Cortex of kidney (tissue), 1 donor: ENCODE data around the gene CTNNAL1.

Experiments
- DNase-seq: peaks from one replicate; lab custom pipeline; 2025; lab: John Stamatoyannopoulos, UW

The CTNNAL1 gene

DNA sequence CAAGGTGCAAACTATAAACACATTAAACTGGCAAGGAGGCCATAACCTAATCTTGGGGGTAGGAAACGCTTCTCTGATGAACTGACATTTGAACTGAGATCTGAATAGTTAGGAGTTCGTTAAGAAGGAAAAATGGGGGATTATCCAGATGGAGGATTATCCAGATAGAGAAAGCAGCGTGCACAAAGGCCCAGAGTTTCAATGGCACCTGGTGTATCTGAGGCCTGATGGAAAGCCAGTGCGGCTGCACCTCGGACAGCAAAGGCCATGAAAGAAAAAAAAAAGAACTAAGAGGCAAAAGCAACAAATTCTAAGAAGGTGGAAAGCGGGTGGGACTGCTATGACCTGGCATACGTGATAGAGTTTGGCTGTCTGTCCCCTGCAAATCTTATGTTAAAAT, 13.0 kb upstream of the CTNNAL1 start:
- no peak for DNase-seq

DNA sequence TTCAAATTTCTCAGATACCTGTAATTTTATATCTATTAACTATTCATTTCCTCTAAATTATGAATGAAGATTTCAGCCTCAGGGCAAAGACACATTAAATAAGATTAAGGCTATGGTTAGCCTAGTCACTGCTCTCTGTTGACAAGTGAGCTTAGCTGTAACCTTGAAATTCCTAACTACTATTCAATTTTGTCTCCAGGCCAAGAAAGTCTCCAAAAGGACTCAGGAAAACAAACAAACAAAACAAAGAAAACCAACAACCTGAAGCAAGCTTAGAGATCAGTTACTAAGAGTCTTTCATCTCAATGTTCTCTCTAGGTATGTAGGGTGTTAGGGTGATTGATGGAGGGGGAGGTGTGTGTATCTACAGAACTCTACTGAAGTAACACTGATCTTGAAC, 9.6 kb upstream of the CTNNAL1 start:
- no peak for DNase-seq

DNA sequence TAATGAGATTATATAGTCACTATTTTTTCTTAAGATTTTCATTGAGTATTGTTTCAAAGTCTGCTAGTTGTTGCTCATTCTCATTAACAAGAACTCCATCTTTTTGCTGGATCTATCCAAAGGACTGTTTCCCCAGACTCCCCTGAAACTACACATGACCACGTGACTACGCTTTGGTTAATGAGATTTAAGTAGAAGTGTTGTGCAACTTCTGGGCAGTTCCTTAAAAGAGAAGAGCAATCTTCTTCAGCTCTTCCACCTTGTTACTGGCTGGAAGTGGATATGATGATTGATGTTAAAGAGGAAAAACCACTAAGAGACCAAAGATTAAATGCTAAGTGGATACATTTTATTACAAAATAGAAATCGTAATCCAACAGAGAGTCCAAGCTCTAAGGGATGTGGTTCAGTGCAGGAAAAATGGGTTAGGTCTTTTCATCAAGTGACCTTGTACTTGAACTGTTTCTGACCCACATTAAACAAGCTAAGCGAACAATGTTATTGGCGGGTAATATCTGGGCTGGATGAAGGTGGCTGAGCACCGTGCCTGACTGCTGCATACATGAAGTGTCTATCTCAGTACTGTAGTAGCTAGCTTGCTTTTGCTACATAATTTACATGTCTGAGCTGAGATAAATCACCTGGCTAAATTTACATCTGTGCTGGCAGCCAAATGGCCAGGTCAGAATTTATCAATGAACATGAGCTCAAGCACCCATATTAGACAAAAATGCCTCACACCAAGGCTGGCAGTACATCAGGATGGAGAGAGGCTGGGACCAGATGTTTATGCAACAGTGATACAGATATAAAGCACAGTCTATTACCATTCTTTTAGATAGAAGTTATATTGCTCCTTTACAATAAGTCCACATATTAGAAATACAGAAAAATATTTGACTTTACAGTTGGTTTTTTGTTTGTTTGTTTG, 7.5 kb upstream of the CTNNAL1 start:
- no peak for DNase-seq

DNA sequence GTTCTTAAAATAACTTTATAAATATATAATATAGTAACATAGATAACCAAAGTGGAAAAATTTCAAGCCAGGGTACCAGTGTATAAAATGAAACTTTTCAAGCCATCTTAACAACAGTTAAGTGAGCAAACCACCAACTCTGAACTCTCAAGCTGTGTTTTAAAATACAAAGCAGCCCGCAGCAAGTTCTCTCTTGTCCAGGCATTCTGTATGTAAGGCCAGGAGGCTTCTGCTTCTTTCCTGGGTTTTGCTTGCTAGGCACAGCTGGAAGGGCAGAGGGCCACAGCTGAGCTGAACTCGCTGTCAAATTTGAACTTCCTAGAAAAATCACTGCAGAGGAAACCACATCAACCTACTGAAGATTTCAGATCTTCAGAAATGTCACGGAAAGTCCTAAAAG, 6.8 kb upstream of the CTNNAL1 start:
- DNase-seq, result no peak

DNA sequence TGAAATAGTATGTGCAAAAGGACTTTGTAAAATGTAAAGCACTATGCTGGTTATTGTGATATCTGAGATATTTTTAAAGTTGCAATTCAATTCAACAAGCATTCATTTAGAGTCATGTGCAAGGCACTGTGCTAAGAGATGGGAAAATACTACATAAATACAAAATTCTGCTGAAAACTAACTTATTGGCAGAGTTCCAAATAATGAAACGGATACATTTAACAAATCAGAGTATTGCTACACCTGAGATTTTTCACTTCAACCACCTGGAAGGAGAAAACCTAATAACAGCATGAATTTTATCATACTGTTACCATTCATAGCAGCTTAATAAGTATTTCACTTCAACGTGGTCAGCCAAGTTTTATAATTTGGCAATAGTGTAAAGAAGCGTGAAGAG, 6.1 kb upstream of the CTNNAL1 start:
- DNase-seq, result no peak

DNA sequence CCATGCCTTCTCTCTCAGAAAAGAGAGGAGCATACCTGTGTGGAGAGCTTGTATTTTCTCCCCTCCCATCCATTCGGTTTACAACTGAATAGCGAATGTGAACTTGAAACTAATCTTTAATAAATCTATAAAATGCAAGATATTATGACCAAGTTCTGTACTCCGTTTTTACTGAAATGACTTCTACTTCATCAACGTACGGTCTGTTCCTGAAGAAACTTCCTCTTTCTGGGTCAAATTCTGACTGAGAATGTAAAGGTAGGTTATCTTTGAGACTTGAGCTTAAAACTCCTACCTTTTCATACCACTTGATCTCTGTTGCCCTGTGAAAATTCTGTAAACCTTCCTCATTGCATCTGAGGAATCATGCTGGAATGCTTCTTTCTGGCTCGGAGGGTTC, 4.2 kb upstream of the CTNNAL1 start:
- DNase-seq, result no peak

DNA sequence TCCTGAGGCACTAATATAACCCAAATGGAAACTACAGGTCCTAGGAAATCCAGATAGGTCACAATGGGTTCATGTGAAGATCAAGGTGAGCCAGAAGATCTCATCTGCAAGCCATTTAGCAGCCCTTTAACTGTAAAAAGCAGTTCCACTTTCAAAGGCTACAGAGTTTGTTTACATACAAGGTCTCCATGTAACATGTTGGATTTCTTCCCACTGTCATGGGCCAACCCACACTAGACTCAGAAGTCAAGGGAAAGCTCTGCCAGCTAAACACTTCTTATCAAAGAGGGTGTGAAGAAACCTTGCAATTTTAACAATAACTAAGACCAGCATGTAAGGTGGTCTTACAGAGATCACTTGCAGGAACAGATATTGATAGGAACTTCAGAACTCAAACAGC, 3.8 kb upstream of the CTNNAL1 start:
- DNase-seq, result no peak

DNA sequence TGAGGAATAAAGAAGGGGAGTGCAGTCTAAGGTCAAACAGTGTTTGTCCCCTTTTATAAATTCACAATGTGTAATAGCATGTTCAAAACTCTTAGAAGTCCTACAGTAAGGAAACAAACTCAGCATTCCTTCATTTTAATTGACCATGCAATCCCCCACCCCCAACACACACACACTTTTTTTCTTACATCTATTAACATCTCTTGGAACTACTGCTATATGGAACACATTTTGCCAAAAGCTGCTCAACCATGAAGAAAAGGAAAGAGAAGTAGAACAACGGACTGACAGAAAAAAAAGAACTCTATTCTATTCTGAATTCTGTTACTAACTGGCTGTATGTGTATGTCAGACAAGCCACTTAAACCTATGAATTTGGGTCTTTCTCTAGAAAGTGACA, 2.8 kb upstream of the CTNNAL1 start:
- no peak for DNase-seq

DNA sequence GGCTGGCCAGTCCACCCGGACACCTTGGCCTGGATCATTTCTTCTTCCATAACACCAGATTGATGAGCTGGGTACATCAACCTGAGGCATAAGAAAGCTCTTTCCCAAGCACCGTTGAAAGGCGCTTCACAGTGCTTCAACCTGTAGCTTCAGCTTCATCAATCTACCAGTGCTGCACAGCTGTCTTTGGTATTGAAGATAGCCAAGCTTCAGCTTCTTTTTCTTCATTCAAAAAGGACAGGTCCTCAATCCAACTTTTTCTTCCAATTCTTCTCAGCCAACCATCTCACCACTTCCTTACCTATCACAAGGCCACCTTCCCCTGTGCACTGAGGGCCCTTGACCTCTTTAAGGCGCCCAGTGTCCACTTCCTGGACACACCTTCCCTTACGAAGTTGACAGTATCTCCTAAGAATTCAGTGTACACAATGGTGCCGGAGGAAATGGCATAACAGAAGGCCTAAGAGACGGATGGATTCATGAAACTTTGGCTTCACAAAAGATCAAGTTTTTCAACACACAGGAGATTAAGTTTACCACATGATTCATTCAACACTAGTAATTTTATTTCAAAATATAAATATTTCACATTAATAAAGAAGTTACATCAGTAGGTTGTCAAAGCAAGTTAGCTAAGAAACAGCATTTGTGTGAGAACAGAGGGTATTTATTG, 1.4 kb upstream of the CTNNAL1 start:
- DNase-seq, result no peak

DNA sequence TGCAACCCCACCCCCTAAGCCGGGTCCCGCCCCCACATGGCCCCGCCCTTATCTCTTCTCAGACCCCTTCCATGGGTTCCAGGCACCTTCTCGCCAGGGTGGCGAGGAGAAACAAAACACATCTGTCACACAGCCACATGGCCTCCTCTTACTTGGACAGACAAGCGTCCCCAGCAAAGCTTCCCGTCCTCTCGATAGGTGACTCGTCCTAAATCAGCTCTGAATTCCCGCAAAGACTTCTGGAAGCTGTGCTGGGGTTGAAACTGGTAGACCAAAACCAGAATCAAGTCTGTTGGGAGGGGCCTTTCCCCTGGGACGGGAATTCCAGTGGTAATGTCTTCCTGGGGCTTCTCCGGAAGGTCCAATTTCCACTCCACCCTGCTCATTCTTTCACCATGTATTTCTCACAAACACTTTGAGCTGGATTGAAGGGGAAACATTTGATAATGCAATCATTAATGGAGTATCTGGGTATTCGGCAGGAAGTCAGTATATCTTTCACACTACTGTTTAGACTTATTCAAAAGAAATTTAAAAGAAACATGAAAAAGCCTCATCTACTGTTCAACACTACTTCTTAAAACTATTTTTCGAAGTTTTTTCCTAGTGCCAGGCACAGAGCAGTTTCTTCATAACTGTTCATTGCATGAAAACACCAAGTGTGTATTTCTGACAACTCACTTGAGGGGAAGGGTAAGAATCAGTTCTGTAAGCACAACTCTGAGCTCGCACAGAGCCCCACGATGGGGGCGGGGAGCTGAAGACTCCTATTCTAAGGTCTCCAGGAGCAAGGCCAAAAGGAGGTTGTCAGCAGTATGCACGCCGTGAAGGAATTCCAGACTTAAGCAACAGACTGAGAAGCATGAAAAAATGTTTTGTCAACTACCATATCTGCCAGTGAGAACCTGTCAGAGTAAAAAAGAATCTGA, 644 bp upstream of the CTNNAL1 start:
- DNase-seq, result no peak

DNA sequence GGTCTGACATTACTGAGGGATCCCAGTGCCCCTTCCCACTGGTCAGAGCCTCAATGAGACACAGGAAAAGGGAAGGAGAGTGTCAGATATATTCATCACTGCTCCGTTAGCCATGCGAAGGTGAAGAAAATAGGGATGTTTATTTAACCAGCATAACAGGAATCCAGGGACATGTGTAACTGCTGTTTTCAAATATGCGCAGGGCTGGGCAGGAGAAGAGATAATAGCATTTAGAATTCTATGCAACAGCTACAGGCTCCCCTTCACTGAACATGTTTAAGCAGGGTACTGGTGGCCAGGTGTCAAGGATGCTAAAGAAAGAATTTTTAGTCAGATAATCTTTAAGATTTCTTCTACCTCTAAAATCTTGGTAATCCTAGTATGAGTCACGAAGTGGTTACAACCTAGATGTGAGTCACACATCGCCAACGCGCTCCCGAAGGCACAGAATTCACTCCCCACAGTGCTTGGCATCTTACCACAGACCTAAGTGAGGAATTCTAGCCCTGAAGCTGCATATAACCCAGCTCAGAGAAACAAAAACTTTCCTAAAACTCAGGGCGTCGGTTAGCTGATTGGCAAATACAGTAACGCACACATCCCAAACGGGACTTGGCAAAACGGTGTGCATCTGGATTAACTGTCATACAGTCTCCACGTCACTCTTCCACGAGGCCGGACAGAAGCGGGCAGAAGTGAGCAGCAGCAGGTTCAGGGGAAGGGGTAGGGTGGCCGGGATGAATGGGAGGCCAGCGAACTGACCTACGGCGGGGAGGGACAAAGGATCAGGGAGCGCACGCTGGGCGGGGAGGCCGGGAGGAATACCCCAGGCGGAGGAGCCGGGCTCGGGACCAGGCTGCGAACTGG, 1.1 kb downstream of the CTNNAL1 start:
- no peak for DNase-seq

DNA sequence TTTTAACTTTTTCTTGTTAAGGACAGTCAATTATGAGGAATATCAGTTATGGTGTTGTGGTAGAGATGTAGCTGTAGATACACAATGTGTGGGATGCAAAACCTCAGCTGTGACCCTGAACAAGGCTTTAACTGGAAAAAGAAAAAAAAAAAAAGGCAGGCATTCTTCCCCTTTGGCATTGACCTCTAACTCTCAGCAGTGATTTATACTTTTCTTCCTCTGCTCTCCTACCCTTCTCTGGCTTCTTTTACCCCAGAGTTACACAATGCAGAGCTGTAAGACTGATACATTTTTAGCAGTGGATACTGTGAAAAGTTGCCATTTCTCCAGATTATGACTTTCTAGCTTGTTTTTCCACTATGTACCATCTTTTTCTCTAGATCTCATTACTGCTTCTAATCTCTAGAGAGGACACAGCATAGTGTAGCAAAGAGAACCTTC, 2.0 kb downstream of the CTNNAL1 start:
- no peak for DNase-seq

DNA sequence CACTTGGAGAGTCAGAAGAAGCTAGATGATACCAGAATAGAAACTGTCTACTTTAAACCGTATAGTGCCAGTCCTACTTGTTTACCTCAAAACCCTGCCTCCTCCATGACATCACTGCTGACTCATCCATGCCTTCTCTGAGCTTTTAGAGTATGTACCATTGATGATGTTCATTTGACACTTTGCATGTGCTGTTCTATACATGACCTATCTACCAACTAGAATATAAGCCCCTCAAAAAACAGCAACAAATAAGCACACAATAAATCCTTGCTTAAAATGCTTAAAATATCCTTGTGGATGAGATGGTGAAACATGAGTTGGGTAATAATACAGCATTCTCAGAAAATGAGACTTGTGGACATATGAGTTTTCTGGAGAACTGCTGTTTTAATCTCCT, 2.6 kb downstream of the CTNNAL1 start:
- DNase-seq, result no peak

DNA sequence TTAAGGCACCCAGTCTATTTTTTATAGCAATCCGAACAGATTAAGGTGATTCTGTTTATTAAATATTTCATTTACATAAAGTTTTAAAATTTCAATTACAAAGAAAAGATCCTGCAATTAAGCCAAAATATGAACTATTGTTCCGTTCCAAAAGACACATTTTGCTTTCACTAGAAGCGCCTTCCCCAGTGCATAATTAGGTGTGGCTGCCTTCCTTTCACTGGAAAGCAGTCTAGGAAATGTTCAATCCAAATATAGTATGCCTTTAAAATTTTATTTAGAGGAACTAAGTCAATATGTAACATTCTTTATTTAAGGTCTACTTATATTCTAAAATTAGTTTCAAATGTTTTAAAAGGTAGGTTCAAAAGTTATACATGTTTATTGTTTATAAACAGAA, 7.6 kb downstream of the CTNNAL1 start:
- no peak for DNase-seq

DNA sequence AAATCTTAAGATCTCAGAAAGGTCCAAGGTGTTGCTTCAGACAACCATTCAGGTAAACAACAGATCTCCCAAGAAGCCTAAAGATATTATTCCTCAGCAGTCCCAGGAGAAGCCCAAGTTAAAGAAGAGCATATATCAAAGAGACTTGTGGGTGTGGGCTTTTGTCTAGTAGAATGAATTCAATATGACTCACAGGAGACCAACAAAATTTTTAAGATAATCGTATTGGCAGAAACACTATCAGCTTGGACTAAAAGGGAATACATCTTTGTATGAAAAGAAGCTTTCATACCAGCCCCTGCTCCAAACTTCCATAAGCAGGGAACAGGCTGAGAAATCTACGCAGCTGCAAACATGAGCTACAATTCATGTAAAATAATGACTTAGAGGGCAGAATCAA, 10.2 kb downstream of the CTNNAL1 start:
- no peak for DNase-seq

DNA sequence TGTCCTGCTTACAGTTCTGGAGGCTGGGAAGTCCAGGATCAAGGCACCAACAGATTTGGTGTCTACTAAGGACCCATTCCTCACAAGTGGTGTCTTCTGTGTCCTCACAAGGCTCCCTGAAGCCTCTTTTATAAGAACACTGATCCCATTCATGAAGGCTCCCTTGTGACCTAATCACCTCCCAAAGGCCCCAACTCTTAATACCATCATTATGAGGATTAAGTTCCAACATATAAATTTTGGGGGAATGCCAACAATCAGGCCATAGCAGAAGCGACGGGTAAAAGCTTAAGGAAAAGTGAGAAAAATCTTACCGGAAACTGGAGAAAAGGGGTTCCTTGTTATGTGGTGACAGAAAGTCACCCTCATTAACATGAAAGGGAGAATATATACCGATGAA, 11.2 kb downstream of the CTNNAL1 start:
- DNase-seq, result no peak

DNA sequence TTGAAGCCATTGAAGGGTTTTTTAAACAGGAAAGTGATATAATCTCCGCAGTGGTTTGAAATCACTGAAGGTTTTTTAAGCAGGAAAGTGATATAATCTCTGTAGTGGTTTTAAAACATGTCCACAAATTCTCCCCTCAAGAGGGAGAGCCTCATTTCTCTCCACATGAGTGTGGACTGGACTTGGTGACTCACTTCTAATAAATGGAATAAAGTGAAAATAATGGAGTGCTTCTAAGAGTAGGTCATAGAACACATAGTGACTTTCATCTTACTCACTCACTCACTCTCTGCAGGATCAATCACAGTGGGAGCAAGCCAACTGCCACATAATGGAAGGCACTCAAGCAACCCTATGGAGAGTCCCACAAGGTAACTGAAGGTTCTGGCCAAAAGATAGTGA, 12.0 kb downstream of the CTNNAL1 start:
- DNase-seq, result no peak

DNA sequence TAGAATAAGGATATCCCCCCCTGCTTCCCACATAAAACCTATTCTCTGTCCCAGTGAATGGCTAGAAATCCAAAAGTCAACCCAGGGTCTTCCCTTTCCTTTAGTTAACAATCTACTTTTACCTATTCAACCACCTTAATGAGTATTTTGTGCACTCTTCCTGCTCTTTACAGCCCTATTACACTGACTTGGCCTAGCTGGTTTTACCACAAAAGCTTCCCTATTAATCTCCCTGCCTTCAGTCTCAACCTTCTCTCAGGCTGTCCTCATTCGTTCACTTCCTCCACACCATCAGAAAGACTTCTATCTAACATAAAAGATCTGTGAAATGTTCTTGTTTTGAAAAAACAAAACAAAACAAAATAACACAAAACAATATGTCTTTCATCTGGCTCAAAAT, 16.2 kb downstream of the CTNNAL1 start:
- no peak for DNase-seq

DNA sequence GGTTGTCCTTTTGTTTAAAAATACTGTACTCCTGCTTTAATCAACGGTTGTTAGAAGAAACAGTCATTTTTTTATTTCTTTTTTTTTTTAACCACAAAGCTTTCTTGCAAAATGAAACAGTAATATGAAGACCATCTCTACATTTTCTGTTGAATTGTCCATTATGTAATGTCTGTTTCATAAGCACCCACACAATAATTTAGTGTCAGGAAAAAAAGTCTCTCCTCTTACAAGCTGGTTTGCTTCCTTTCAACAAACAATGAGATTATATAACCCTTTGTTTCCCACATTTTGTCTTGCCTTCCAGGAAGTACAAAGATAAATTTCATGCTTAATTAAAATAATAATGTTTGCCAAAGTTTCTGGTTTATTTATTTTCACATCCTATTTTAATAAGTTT, 16.7 kb downstream of the CTNNAL1 start:
- no peak for DNase-seq

DNA sequence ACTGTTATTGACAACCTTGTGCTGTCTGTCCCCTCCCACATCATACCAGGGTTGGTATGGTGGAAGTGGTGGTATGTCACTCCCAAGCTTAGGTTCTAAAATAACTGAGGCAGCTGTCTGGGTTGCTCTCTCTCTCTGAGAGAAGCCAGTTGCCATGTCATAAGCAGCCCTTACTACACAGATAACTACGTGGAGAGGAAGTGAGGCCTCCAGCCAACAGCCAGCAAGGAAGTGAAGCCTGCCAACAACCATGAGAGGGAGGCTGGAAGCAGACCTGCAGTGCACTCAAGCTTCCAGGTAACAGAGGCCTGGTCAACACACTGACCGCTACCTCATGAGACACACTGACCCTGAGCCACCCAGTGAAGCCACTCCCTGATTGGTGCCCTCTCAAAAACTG, 18.6 kb downstream of the CTNNAL1 start:
- no peak for DNase-seq

DNA sequence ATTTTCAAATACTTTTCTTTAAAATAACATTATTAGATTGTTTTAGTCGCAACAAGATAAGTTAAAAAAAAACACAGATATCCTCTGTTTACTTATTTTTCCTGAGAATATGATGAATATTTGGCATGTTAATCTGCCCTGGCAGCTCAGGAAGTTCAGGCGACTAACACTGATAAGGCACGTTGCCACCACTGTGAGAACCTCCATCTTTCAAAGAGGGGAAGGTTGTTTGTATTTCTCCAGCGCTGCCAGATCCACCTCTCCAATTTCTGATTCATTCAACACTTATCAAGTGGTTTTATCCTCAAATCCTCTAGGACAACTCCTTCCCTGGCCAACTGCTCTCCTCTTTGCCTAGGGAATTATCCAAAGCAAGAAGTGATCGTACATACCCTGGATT, 21.8 kb downstream of the CTNNAL1 start:
- no peak for DNase-seq
